Mononuclear cell (primary cell): ENCODE data around the gene TOLLIP. TPM values are rescaled to one million over a fixed set of nuclear protein-coding genes. Genes with fewer than 3 reads are reported as not detected.

Source experiments
- H3K27me3 ChIP-seq: 2 replicates; pipeline ENCODE4 v1.6.0; 2011; ENCODE audit warnings: low read length, control low read depth; ENCODE audit not compliant: insufficient read depth
- H3K4me1 ChIP-seq: 2 replicates; pipeline ENCODE4 v1.5.1; 2011; ENCODE audit warnings: mild to moderate bottlenecking, low read length, control low read depth; ENCODE audit not compliant: insufficient read depth
- H3K4me3 ChIP-seq: 2 replicates; pipeline ENCODE4 v1.5.1; 2011; ENCODE audit warnings: mild to moderate bottlenecking, low read length, moderate library complexity
- H3K9me3 ChIP-seq: 2 replicates; pipeline ENCODE4 v1.5.1; 2011; ENCODE audit warnings: low read depth, mild to moderate bottlenecking, control low read depth, low read length
- total RNA-seq: library from RNA; depleted of rRNA; stranded (reverse); fragments of >200 nt; gene quantifications from one replicate; pipeline ENCODE4 v1.2.3, GENCODE V29; 2012

Gene TOLLIP
- total RNA-seq, 1 donor = 18.3 TPM

GRCh38 chr11:1289211-1289935 lies 20.1 kb downstream of the TOLLIP start:
- Histone ChIP-seq H3K9me3 (no peaks in the 10 kb centered on the region), H3K4me3 (no peak overlapping the region), H3K4me1 (no peaks in the 10 kb centered on the region), H3K27me3 (no peaks in the 10 kb centered on the region)

GRCh38 chr11:1288426-1289151 lies 20.8 kb downstream of the TOLLIP start:
- no peak overlapping the region for H3K4me3 ChIP-seq
- no peaks in the 10 kb centered on the region for H3K27me3 ChIP-seq
- no peaks in the 10 kb centered on the region for H3K4me1 ChIP-seq
- no peaks in the 10 kb centered on the region for H3K9me3 ChIP-seq

GRCh38 chr11:1287928-1288327 lies 21.5 kb downstream of the TOLLIP start:
- Histone ChIP-seq H3K4me1 (no peaks in the 10 kb centered on the region), H3K9me3 (no peaks in the 10 kb centered on the region), H3K27me3 (no peaks in the 10 kb centered on the region), H3K4me3 (no peak overlapping the region)

GRCh38 chr11:1285876-1286275 lies 23.6 kb downstream of the TOLLIP start:
- no peaks in the 10 kb centered on the region for H3K4me1 ChIP-seq
- no peaks in the 10 kb centered on the region for H3K27me3 ChIP-seq

GRCh38 chr11:1285316-1285744 lies 24.1 kb downstream of the TOLLIP start:
- no peaks in the 10 kb centered on the region for H3K4me1 ChIP-seq
- H3K9me3 ChIP-seq = no peaks in the 10 kb centered on the region
- H3K4me3 ChIP-seq = no peak overlapping the region
- no peaks in the 10 kb centered on the region for H3K27me3 ChIP-seq

More at GRCh38 chr11:1285876-1286275, 23.6 kb downstream of the TOLLIP start:
- H3K4me3 ChIP-seq = no peak overlapping the region
- no peaks in the 10 kb centered on the region for H3K9me3 ChIP-seq

GRCh38 chr11:1283906-1284305 lies 25.5 kb downstream of the TOLLIP start:
- no peaks in the 10 kb centered on the region for H3K4me1 ChIP-seq
- no peak overlapping the region for H3K4me3 ChIP-seq
- H3K9me3 ChIP-seq = no peaks in the 10 kb centered on the region
- no peaks in the 10 kb centered on the region for H3K27me3 ChIP-seq

- H3K4me1 ChIP-seq = no peaks in the 10 kb centered on the region
- no peak overlapping the region for H3K4me3 ChIP-seq
- H3K9me3 ChIP-seq = no peaks in the 10 kb centered on the region
- no peaks in the 10 kb centered on the region for H3K27me3 ChIP-seq
These were observed 26.3 kb downstream of the TOLLIP start for GRCh38 chr11:1283091-1283511.

- H3K4me3 ChIP-seq = no peak overlapping the region
- H3K27me3 ChIP-seq = no peaks in the 10 kb centered on the region
- H3K4me1 ChIP-seq = no peaks in the 10 kb centered on the region
- H3K9me3 ChIP-seq = no peaks in the 10 kb centered on the region
These were observed 27.5 kb downstream of the TOLLIP start for GRCh38 chr11:1281974-1282365.

GRCh38 chr11:1281326-1281973 lies 28.0 kb downstream of the TOLLIP start:
- no peak overlapping the region for H3K4me3 ChIP-seq
- no peaks in the 10 kb centered on the region for H3K27me3 ChIP-seq
- H3K4me1 ChIP-seq = no peaks in the 10 kb centered on the region
- H3K9me3 ChIP-seq = no peaks in the 10 kb centered on the region

- Histone ChIP-seq H3K4me1 (no peaks in the 10 kb centered on the region), H3K27me3 (no peaks in the 10 kb centered on the region), H3K9me3 (no peaks in the 10 kb centered on the region), H3K4me3 (no peak overlapping the region)
These were observed 29.1 kb downstream of the TOLLIP start for GRCh38 chr11:1280116-1281035.

GRCh38 chr11:1279674-1280055 lies 29.8 kb downstream of the TOLLIP start:
- no peaks in the 10 kb centered on the region for H3K9me3 ChIP-seq
- H3K4me1 ChIP-seq = no peaks in the 10 kb centered on the region
- no peak overlapping the region for H3K4me3 ChIP-seq
- H3K27me3 ChIP-seq = no peaks in the 10 kb centered on the region

GRCh38 chr11:1278766-1279673 lies 30.4 kb downstream of the TOLLIP start:
- no peaks in the 10 kb centered on the region for H3K4me1 ChIP-seq
- no peaks in the 10 kb centered on the region for H3K9me3 ChIP-seq

GRCh38 chr11:1277936-1278512 lies 31.4 kb downstream of the TOLLIP start:
- no peaks in the 10 kb centered on the region for H3K27me3 ChIP-seq
- H3K9me3 ChIP-seq = no peaks in the 10 kb centered on the region
- no peak overlapping the region for H3K4me3 ChIP-seq
- no peaks in the 10 kb centered on the region for H3K4me1 ChIP-seq

More at GRCh38 chr11:1278766-1279673, 30.4 kb downstream of the TOLLIP start:
- no peaks in the 10 kb centered on the region for H3K27me3 ChIP-seq
- H3K4me3 ChIP-seq = no peak overlapping the region
